SK-N-SH (cell line): ENCODE results near the gene AKAP6.

Experiments used
- CHD2 ChIP-seq: fragments of 150-350 bp; IDR thresholded peaks from 2 replicates; pipeline ENCODE4 v1.6.1; 2018; ENCODE audit warnings: low read length; ENCODE audit not compliant: partially characterized antibody
- CTCF ChIP-seq: fragments of 200-600 bp; sonication (generic); IDR thresholded peaks from 2 replicates; pipeline ENCODE4 v1.6.1; 2017; ENCODE audit warnings: antibody characterized with exemption, mild to moderate bottlenecking, moderate library complexity
- FOXJ3 ChIP-seq: sonication (generic); formaldehyde crosslinking; IDR thresholded peaks from 2 replicates; pipeline ENCODE4 v1.5.1; 2020; ENCODE audit warnings: mild to moderate bottlenecking, missing genetic modification reagents
- GABPA ChIP-seq: IDR thresholded peaks from 2 replicates; pipeline ENCODE4 v1.4.0; 2012; ENCODE audit warnings: low read depth, mild to moderate bottlenecking
- NRF1 ChIP-seq: IDR thresholded peaks from 2 replicates; pipeline ENCODE4 v1.6.1; 2012; ENCODE audit warnings: low read depth, mild to moderate bottlenecking, low read length
- RAD21 ChIP-seq: IDR thresholded peaks from 2 replicates; pipeline ENCODE4 v1.6.1; 2012; ENCODE audit warnings: mild to moderate bottlenecking, low read length
- TAF1 ChIP-seq: IDR thresholded peaks from 2 replicates; pipeline ENCODE4 v1.6.1; 2012; ENCODE audit warnings: low read depth, mild to moderate bottlenecking, low read length, moderate library complexity, borderline replicate concordance
- YY1 ChIP-seq: IDR thresholded peaks from 2 replicates; pipeline ENCODE4 v1.4.0; 2012; ENCODE audit warnings: low read depth, mild to moderate bottlenecking
- TF ChIP-seq, protein P1 (sequence below): IDR thresholded peaks from 2 replicates; pipeline ENCODE4 v1.6.1; 2012; ENCODE audit warnings: mild to moderate bottlenecking, low read depth, low read length, moderate library complexity

DNA sequence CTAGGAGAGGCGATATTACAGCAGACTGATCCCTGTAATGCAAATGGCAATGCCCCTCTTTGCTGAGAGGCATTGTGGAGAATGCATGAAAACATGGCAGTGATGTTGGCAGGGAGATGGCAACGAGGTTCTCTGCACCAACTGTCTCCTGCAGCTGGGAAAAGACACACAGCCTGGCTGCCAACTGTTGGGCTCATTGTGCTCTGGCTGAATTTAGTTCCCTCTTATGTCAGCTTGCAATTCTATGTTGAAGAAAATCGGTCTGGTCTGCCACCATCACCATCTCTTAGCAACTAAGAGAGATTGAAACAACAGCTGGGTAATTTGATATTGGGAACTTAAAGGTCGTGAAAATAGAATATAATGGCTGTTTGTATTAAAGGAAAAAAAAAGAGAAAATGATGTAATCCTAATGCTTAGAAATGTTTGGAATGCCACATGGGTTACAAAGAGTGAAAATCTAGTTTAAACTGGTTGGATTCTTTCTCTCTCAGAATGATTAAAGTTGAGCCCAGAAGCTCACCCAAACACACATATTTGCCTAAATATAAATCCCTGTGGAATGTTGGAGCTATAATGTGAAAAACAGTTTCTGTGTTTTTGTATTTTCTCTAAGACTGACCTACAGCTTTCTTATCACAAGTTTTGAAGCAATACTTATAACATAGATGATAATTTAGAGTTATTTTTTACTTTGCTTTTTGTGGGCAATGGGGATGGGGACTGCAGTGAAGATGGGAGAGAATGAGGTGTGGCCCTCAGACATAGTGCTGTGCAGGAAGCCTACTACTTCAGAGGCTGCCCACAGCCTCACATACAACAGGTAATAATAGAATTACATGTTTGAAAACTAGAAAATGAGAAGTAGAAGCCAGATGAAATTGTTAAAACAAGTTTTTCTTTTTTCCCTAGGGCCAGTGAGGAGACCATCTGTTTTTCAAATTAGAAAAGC is 143.7 kb downstream of the AKAP6 start:
- TF ChIP-seq YY1 = 0 out of 2 replicates have a peak, but pooled peaks have one; percentile 37
- TF ChIP-seq GABPA = no peak
- TF ChIP-seq RAD21 = no peak
- TF ChIP-seq CTCF = no peak
- no peak for TF ChIP-seq TAF1
- no peak for TF ChIP-seq NRF1
- TF ChIP-seq, protein P1, sequence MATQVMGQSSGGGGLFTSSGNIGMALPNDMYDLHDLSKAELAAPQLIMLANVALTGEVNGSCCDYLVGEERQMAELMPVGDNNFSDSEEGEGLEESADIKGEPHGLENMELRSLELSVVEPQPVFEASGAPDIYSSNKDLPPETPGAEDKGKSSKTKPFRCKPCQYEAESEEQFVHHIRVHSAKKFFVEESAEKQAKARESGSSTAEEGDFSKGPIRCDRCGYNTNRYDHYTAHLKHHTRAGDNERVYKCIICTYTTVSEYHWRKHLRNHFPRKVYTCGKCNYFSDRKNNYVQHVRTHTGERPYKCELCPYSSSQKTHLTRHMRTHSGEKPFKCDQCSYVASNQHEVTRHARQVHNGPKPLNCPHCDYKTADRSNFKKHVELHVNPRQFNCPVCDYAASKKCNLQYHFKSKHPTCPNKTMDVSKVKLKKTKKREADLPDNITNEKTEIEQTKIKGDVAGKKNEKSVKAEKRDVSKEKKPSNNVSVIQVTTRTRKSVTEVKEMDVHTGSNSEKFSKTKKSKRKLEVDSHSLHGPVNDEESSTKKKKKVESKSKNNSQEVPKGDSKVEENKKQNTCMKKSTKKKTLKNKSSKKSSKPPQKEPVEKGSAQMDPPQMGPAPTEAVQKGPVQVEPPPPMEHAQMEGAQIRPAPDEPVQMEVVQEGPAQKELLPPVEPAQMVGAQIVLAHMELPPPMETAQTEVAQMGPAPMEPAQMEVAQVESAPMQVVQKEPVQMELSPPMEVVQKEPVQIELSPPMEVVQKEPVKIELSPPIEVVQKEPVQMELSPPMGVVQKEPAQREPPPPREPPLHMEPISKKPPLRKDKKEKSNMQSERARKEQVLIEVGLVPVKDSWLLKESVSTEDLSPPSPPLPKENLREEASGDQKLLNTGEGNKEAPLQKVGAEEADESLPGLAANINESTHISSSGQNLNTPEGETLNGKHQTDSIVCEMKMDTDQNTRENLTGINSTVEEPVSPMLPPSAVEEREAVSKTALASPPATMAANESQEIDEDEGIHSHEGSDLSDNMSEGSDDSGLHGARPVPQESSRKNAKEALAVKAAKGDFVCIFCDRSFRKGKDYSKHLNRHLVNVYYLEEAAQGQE = no peak
- TF ChIP-seq FOXJ3 (CRISPR knock-in tag) = no peak
- TF ChIP-seq CHD2 = no peak
